NCI-H1694 treated with DMSO at 0.1 percent for 48 hours (cell line): ENCODE data around the gene RAB15.
"Not testable (repeated sequence)": the region's sequence is repeated elsewhere in the genome, so short reads cannot be mapped to it uniquely, and the experiment has no call there.

ENCODE experiments used
- DNase-seq: peaks from one replicate; lab custom pipeline; 2025; lab: John Stamatoyannopoulos, UW

RAB15 gene

DNA sequence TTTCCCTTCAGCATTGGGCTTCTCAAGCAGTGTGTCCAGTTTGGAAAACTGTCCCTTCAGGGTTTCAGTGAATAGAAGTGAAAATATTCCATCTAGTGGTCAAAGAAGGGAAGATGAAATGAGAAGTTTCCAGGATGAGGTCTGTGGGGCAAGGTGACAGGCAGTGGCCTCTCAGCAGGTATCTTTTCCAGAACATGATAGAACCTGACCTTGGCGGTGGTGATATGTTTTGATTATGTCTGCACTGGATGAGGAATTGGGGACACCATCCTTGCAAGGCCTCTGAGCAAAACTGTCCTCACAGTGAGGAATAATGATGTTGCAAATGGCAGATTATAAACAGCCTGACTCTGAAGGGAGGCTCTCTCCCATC, 34.3 kb downstream of the RAB15 start:
- DNase-seq, result no peak

DNA sequence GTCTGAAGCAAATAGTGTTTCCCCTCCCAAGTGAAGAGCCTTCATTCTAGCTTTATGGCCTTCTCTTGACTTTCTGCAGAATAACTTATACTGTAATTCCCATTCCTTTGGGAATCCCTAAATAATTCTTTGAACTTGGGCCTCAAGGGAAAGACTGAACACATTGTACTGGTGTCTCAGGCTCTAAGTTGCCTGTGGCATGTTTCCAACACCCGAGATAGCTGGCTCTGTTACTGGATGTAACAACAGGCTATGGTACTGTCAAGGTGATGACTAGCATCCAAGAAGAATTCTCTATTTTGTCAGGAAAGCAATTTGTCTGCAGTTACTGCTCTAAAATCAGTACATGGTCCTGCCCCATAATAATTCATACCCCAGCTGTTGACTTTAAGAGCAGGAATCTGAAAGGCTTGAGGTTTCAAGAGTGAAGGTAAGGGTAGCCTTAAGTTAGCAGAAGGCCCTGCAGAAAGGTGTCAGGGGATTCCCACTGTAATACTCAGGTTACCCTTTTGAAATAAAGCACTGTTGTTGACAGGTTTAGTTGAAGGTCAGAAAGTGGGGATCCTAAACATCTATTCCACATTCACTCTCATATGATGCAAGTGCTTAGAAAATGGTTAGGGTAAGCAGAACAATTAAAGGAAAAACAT, 34.8 kb downstream of the RAB15 start:
- no peak for DNase-seq

DNA sequence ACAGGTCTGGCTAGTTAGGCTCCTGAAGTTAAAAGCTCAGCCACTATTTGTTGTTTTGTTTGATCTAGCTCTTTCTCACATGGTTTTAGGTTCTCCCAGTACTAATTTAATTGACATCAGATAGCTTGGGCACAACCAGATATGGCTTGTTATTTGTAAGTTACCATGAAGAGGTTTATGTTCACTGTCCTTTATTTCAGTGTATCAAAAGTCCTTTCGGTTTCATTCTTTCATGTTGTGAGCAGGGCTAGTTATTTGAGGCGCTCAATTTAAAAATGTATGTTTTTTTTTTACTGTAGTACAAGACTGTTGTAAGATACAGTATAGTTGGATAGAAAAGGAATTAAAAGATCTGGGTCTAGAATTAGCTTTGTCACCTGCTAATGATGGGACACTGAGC, 36.6 kb downstream of the RAB15 start:
- no peak for DNase-seq

DNA sequence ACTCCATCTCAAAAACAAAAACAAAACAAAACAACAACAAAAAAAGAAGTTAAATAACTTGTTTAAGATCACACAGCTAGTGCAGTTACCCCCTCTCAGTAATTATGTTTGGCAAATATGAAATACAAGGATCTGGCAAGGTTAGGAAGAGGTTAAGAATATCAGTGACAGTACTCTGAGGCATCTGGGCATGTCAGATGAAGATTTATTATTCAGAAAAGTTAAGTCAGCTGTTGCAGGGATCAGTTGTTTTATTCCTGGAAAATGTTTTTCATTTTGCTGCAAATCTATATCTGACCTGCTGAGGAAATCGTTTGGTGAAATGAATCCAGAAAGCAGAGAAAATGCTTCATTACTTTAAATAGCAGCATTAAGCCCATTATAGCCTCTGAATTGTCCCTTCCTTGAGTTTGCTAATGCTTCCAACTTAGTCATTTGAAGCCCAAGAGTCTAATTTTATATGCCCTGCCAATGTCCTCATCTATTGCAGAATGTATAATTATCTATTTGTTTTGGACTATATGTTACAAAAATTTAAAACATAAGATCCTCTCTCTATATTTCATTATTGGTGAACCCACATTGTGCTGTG, 37.7 kb downstream of the RAB15 start:
- DNase-seq, result no peak

DNA sequence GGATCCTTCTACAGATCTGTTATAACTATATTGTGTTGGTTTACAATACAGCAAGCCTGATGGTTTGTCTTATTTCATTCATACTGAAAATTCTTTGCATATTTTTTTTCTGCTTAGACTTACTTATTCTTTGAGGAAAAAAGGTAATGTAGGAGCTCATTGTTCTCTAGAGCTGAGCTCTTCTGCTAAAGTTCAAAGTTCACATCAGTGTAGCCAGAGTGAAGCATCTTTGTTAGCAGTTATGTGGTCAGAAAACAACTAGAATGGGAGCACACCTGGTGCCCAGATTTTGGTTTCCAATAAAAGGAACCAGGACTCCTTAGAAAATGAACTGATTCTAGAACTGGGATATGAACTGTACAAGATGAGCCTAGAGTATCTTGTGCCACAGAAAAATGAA, 39.9 kb downstream of the RAB15 start:
- no peak for DNase-seq

DNA sequence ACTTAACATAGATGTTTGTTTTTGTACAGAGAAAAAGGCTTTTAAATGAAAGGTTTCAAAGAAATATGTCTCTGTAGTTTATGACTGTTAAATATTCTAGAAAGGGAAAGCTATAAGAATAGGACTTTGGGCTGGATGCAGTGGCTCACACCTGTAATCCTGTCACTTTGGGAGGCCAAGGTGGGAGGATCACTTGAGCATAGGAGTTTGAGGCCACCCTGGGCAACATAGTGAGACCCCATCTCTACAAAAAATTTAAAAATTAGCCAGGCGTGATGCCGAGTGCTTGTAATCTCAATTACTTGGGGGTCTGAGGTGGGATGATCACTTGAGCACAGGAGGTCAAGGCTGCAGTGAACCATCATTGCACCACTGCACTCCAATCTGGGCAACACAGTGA, 41.0 kb downstream of the RAB15 start:
- no peak for DNase-seq

DNA sequence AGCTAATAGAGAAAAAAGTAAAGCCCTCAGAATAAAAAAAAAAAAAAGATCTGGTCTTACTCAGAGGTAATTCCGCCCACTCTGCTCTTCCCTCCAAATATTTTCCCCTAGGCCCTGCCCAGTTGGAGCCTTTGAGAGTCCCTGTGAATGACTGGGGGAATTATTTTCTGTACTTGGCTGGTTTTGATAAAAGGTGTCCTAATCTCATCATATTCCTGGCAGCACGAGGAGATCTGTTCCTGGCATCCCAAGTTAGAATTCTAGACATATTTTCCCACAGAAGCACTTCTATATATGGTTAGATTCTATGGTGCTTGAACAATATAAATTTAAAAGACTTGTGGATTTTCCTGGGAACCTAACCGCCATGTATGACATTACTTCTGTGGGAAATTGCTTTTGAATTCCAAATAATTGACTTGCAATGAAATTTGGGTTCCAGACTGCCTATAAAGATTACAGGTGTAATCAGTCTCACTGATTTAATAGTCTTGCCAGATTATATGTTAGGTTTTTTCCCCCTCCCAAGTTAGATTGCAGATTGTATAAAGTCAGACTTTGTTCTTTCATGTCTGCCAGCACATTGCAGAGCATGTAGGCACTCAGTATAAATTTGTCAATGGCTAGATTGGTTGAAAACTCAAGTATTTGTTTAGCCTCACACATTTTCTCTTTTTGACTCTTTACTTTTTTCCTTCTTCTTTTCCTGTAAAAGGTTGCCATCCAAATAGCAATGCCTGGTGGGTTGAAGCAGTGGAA, 41.9 kb downstream of the RAB15 start:
- DNase-seq, result no peak

DNA sequence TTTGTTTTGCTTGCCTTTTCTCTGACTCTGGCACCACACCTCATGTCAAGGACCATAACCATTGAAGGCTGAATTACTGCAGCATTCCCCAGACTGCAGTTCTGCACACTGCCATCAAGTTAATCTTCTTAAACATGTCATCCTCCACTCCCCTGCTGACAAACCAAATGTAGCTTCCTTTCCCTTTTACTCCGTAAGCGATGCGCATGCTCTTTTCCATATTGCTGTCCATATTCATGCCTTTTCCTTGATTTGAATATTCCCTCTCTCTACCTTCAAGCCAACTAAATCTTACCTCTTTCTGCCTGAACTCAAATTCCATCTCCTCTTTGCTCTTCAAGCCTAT, 43.1 kb downstream of the RAB15 start:
- no peak for DNase-seq

DNA sequence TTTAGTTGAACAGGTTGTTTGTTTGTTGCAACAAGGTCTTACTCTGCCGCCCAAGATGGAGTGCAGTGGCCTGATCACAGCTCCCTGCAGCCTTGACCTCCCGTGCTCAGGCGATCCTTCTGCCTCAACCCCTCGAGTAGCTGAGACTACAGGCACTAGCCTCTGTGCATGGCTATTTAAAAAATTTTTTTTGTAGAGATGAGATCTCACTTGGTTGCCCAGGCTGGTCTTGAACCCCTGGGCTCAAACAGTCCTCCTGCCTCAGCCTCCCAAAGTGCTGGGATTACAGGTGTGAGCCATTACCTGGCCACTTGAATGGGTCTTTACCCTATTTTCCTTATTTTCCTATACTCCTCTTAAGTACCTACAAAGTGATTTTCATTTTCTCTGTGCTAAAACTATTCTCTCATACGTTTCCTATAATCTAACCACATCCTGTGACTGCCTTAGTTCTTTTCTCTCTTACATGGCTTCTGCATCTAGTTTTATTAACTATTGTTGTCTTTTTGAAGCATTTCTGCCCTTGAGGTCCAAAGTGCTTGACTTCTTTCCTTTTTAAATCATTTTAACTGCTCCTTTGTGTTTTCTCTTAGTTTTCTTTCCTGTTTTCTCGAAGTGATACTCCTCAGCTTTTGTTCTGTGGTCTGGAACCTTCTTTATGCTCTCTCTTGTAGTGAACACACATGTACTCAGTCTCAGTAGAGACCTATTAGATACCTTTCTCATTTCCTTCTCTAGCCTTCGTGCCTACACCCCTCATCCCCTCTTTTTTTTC, 43.7 kb downstream of the RAB15 start:
- no peak for DNase-seq

DNA sequence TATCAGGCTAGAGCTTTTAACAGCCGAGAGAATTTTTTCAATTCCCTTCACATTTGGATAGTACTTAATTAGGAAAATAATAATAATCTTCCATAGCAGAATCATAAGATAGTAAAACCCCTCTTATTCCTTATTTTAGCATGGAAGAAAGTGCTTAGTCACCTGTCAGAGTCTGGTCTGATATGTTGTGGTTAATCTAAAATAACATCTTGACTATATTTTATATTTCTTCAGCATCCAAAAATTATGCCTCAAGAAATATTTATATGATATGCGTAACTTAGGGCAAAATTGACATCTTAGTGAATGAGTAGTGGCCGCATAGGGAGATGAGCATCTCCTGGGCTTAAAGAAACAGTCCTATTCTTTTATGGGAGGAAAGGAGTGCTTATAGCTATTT, 45.1 kb downstream of the RAB15 start:
- DNase-seq, result no peak

DNA sequence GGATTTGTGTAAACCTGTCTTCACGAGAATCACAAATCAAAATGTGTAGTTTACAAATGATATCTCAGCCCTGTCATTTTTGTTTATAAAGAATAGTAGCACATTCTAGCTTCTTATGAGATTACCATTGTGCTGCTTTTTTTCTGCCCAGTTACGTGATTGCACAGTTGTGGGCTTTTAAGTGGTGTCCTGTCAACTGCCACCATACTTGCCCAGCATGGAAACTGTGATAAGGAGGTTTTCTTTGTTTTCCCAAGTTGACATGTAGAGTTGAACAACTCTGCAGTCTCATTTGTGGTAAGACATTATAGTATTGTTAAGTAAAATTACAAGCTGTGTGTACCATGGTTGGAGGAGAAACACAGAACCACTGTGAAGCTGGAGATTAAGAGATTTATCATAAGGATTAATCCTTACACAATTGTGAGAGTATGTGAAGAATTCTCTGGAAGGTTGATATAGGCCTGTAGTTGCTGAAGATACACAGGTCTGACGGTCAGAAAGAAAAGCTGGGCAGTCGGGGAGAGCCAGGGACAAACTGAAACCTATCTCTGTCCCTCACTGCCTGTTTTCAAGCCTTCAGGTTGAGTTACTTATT, 45.6 kb downstream of the RAB15 start:
- DNase-seq, result no peak

DNA sequence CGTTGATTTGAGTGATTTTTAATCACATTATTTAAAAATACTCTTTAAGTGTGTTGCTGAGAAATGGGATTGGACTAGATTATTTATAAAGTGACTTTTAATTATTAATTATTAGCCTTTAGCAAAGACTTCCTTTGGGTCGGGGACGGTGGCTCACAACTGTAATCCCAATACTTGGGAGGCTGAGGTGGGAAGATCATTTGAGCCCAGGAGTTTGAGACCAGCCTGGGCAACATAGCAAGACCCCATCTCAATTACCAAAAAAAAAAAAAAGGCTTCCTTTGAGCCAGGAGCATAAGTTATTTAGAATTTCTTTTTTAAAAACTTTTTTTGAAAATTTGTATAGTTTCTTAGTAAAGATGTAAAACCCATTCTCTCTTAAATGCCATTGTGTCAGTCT, 49.1 kb downstream of the RAB15 start:
- no peak for DNase-seq

DNA sequence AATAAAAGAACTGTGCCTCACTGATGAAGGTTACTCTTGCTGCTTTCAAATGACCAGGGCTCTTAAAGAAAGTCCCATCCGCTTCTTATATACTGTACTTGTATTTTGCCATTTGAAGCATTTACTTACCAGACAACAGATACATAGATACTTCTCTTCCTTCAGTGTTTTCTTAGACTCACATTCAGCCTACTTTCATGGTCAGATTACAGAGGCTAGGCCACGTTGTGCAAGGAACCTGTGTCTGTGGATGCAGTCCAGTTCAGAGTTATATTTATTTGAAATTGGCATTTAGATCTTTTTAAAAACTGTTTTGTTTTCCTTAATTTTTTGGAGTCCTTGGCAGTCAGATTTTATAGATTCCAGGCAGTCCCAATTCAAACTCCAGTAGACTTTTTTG, 51.7 kb downstream of the RAB15 start:
- DNase-seq, result no peak

DNA sequence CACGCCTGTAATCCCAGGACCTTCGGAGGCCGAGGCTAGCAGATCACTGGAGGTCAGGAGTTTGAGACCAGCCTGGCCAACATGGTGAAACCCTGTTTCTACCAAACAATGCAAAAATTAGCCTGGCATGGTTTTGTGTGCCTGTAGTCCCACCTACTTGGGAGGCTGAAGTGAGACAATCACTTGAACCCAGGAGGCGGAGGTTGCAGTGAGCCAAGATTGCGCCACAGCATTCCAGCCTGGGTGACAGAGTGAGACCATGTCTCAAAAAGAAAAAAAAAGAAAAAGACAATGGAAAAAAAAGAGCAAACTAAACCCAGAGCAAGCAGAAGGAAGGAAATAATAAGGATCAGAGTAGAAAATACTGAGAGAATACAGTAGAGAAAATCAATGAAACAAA, 52.5 kb downstream of the RAB15 start:
- no peak for DNase-seq

DNA sequence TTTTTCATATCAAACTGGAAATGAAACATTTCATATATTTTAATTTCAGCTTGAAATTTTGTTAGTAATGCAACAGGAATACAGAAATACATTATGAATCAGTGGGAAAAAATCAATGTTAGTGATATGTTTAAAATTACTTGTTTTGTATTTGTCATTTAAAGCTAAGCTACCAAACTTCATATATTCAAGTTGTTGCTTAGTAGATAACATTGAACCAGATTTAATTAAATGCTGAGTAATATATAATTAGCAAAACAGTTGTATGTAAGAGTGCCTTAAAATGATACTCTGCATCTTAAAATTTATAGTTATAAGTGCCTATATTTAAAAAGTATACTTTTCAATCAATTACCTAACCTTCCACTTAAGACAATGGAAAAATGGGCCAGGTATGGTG, 52.9 kb downstream of the RAB15 start:
- DNase-seq, result no peak

DNA sequence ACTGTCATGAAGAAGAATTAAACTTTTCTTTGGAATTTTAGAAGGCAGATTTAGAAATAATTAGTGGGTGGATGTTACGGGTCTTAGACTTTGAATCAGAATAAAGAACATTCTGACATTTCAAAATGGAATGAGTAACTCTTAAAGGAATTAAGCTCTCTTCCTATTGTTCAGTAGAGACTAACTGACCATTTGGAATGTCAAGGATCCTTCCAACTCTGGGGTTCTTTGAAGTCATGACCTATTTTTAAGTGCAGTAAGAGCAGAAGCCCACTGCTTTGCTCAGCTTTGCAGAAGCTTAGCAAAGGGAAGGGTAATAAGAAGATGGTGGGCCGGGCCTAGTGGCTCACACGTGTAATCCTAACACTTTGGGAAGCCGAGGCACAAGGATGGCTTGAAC, 53.9 kb downstream of the RAB15 start:
- no peak for DNase-seq

DNA sequence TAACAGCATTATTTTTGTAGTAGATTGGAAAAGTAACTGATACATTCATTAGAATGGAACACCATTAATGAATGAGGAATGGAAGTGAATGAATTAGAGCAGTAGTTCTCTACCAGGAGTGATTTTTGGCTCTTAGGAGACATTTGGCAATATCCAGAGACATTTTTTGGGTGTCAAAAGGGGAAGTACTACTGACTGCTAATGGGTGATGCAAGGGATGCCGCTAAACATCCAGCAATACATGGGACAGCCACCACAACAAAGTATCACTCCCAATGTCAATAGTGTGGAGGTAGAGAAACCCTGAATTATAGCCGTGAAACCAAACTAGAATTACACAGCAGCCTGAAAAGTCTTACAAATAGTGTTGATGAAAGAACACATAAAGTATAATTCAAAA, 56.3 kb downstream of the RAB15 start:
- DNase-seq, result no peak

DNA sequence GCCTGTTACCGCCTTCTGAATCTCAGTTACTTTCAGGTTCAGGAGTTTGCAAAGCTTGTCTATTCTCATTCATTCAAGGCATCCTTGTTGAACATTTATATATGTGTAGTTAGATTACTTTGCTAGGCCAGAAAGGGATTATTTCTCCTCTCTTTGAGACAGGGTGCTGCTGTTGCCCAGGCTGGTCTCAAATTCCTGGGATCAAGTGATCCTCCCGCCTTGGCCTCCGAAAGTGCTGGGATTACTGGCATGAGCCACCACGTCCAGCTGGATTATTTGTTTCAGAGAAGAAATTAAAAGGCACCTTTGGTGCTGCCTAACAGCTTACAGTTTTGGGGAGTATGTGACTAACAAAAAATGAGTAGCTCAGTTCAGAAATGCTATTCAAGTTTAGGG, 57.1 kb downstream of the RAB15 start:
- DNase-seq, result no peak

DNA sequence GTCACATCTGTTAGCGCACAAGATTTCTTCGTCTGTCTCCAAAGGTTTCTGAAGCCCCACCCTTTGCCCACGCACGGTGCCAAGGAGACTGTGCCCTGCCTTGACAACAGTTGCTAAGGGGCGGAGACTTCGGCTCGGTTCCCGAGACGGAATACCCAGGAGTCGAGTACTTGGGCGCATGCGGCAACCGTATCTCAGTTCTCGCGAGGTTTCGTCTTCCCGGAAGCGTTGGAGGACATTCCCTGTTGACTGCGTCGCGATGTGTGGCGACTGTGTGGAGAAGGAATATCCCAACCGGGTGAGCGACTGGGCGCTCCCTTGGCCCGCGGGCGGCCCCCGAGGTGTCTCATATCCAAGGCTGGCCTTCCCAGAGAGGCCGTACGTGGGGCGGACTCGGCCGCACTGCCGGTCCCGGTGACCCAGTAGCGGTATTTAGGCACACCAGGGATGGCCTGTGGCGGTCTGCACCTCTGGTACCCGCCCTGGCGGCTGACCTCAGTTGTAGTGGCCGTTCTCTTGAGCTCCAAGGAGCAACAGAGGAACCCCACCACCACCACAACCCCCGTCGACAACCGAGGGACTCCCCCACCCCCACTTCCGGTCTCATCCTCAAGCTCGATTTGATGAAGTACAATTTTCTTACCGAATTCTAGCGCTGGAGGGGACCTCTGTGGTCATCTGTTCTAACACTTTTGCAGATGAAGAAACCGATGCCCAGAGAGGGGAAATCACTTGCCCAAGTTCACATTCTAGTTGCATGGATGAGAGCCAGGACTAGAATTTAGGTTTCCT, 57.7 kb downstream of the RAB15 start, which contains the start of gene CHURC1:
CHURC1 (plus strand) TSS at position 219 of the 792 bp plus-strand sequence; CDS start at position 260, 41 bp downstream.
- peak; percentile 98 for DNase-seq

DNA sequence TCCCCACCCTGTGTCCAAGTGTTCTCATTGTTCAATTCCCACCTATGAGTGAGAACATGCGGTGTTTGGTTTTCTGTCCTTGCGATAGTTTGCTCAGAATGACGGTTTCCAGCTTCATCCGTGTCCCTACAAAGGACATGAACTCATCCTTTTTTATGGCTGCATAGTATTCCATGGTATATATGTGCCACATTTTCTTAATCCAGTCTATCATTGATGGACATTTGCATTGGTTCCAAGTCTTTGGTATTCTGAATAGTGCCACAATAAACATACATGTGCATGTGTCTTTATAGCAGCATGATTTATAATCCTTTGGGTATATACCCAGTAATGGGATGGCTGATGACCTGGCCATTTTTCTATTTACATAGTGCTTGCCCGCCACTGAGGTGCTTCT, 58.7 kb downstream of the RAB15 start:
- not testable (repeated sequence) for DNase-seq

DNA sequence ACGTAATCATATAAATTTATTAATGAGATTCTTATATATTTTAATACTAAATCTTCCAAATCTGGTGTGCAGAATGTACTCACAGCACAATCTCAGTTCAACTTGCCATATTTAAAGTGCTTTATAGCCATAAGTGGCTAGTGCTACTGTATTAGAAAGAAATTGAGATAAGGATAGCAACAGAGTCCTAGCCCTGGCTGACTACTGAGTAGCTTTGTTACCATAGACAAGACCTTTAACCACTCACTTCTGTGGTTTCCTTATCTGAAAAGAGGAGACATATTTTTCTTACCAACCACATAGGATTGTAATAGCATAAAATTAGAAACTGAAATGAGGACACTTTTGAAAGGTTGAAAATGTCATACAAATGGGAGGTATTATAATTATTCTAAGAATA, 59.9 kb downstream of the RAB15 start:
- no peak for DNase-seq
